GM19023 (cell line): ENCODE results near the gene TTC38.
"Not testable (repeated sequence)": the region's sequence is repeated elsewhere in the genome, so short reads cannot be mapped to it uniquely, and the experiment has no call there.

ENCODE experiments used
- ATAC-seq: cut with Tn5 transposase; IDR thresholded peaks from one replicate; pipeline ENCODE4 v1.9.1; 2021; ENCODE audit warnings: mild to moderate bottlenecking, moderate library complexity; ENCODE audit not compliant: unreplicated experiment

TTC38 gene

GRCh38 chr22:46245511-46245910 is 22.3 kb upstream of the TTC38 start:
- ATAC-seq = no peak

- ATAC-seq = no peak
These were observed 21.6 kb upstream of the TTC38 start for GRCh38 chr22:46246178-46246577.

- ATAC-seq = no peak
These were observed 20.3 kb upstream of the TTC38 start for GRCh38 chr22:46247443-46247975.

- peak; percentile 77 for ATAC-seq
These were observed 17.6 kb upstream of the TTC38 start, which contains the start of gene CDPF1 for GRCh38 chr22:46250035-46250782. Gene CDPF1 (minus strand): TSS chr22:46250293. CDS start chr22:46248284, 2,009 bp downstream.

GRCh38 chr22:46250783-46251125 is 17.1 kb upstream of the TTC38 start:
- ATAC-seq = peak; percentile 9

GRCh38 chr22:46251266-46251665 is 16.5 kb upstream of the TTC38 start:
- ATAC-seq = no peak

- ATAC-seq = no peak
These were observed 15.9 kb upstream of the TTC38 start for GRCh38 chr22:46251816-46252380.

GRCh38 chr22:46256358-46256958 is 11.3 kb upstream of the TTC38 start:
- ATAC-seq = no peak

- ATAC-seq = no peak
These were observed 8.4 kb upstream of the TTC38 start for GRCh38 chr22:46259374-46259773.

- no peak for ATAC-seq
These were observed 7.8 kb upstream of the TTC38 start for GRCh38 chr22:46260038-46260437.

- ATAC-seq = no peak
These were observed 5.2 kb upstream of the TTC38 start for GRCh38 chr22:46262449-46263215.

GRCh38 chr22:46263216-46263590 is 4.6 kb upstream of the TTC38 start, which contains the start of gene PKDREJ:
Gene PKDREJ (minus strand): TSS chr22:46263343. CDS start chr22:46263322, 21 bp downstream.
- ATAC-seq = no peak

GRCh38 chr22:46264520-46264919 is 3.3 kb upstream of the TTC38 start:
- ATAC-seq = not testable (repeated sequence)

GRCh38 chr22:46265627-46266026 is 2.2 kb upstream of the TTC38 start:
- ATAC-seq = not testable (repeated sequence)

GRCh38 chr22:46269564-46269963 is 1.8 kb downstream of the TTC38 start:
- no peak for ATAC-seq

GRCh38 chr22:46272196-46272595 is 4.4 kb downstream of the TTC38 start:
- no peak for ATAC-seq

GRCh38 chr22:46272762-46273431 is 5.1 kb downstream of the TTC38 start:
- ATAC-seq = no peak

GRCh38 chr22:46273432-46274148 is 5.8 kb downstream of the TTC38 start:
- ATAC-seq = no peak

GRCh38 chr22:46274381-46274780 is 6.6 kb downstream of the TTC38 start:
- no peak for ATAC-seq
